GM21737 (cell line): ENCODE measurements around the gene RASL11B.

Experiments
- ATAC-seq: cut with Tn5 transposase; IDR thresholded peaks from one replicate; pipeline ENCODE4 v1.9.1; 2021; ENCODE audit warnings: mild to moderate bottlenecking, moderate library complexity; ENCODE audit not compliant: unreplicated experiment

RASL11B gene

GRCh38 chr4:52842792-52843191 is 19.3 kb upstream of the RASL11B start:
- ATAC-seq = no peak

GRCh38 chr4:52843351-52843750 is 18.8 kb upstream of the RASL11B start:
- no peak for ATAC-seq

GRCh38 chr4:52843958-52844357 is 18.2 kb upstream of the RASL11B start:
- ATAC-seq = no peak

GRCh38 chr4:52844596-52844995 is 17.5 kb upstream of the RASL11B start:
- ATAC-seq = no peak

GRCh38 chr4:52846502-52846901 is 15.6 kb upstream of the RASL11B start:
- ATAC-seq = no peak

- ATAC-seq = no peak
These were observed 13.9 kb upstream of the RASL11B start for GRCh38 chr4:52848254-52848653.

- ATAC-seq = no peak
These were observed 11.6 kb upstream of the RASL11B start for GRCh38 chr4:52850406-52851124.

GRCh38 chr4:52852041-52852440 is 10.1 kb upstream of the RASL11B start:
- no peak for ATAC-seq

GRCh38 chr4:52852711-52853110 is 9.4 kb upstream of the RASL11B start:
- no peak for ATAC-seq

GRCh38 chr4:52853351-52853750 is 8.8 kb upstream of the RASL11B start:
- no peak for ATAC-seq

GRCh38 chr4:52856801-52857200 is 5.3 kb upstream of the RASL11B start:
- ATAC-seq = no peak

GRCh38 chr4:52860361-52860760 is 1.8 kb upstream of the RASL11B start:
- ATAC-seq = no peak

GRCh38 chr4:52861171-52861823 is 820 bp upstream of the RASL11B start:
- ATAC-seq = no peak

- ATAC-seq = no peak
These were observed 583 bp downstream of the RASL11B start for GRCh38 chr4:52862639-52863161.

GRCh38 chr4:52863324-52863723 is 1.2 kb downstream of the RASL11B start:
- no peak for ATAC-seq

- ATAC-seq = no peak
These were observed 2.7 kb downstream of the RASL11B start for GRCh38 chr4:52864793-52865192.

- no peak for ATAC-seq
These were observed 3.2 kb downstream of the RASL11B start for GRCh38 chr4:52865300-52865699.

- no peak for ATAC-seq
These were observed 4.6 kb downstream of the RASL11B start for GRCh38 chr4:52866734-52867133.

- ATAC-seq = no peak
These were observed 5.0 kb downstream of the RASL11B start for GRCh38 chr4:52867163-52867562.

GRCh38 chr4:52868133-52868532 is 6.0 kb downstream of the RASL11B start:
- ATAC-seq = no peak

- ATAC-seq = no peak
These were observed 7.1 kb downstream of the RASL11B start for GRCh38 chr4:52869196-52869595.

GRCh38 chr4:52869656-52870055 is 7.5 kb downstream of the RASL11B start:
- ATAC-seq = no peak
